ENCODE measurements around the gene MRM2.

MRM2 gene

DNA sequence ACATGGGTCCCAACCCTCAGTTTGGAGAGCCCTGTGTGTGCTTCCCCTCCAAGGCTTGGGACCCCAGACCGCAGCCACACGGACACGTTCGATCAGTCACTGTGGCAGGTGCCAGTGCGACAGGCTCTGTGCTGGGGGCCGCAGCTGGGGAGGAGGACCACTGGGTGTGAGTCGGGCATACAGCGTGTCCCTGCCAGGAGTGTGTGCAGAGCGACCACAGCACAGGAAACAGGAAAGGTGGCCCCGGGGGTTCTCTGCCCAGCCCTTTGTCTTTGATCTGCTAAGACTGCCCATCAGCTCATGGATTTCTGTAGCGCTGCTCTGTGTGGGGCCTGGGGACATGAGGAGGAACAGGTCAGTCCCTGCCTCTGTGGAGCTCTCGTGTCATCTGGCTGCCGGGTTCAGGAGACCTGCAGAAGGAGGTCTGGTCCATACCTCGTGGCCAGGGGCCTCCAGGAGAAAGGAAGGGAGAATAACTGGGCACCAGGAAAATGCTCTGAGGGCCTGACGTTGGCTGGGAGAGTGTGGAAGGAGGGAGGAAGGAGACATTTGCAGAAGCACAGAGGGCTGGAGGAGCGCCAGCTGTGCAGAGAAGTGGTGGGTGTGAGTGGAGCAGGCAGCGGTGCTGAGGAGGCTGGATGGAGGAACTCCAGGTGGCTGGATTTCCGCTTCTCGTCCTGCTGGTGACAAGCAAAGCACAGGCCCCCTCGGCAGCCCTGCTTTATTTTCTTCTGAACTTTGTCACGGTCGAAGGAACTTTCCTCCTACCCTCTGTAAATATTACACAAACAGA, 4.1 kb upstream of the MRM2 start:
- DNase-seq: no peak

DNA sequence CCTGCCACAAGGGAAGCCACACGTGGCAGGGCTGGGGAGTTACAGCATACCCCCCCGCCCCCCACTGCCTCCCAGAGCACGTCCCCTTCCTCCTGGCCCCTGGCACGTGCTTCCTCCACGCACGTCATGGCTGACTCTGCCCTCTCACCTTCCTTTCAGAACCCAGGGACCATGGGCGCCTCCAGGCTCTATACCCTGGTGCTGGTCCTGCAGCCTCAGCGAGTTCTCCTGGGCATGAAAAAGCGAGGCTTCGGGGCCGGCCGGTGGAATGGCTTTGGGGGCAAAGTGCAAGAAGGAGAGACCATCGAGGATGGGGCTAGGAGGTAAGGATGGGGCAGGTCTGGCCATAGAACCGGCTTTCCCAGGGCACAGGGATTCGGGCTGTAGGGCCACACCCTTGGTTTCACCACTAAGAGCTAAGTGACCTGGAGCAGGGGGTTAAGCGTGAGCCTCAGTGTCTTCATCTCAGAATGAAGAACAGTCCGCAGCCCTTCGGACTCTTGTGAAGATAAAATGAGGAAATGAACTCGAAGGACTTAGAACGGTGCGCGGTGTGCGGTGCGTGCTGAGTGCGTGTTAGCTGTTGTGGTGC, 2.5 kb upstream of the MRM2 start:
- no peak for DNase-seq

DNA sequence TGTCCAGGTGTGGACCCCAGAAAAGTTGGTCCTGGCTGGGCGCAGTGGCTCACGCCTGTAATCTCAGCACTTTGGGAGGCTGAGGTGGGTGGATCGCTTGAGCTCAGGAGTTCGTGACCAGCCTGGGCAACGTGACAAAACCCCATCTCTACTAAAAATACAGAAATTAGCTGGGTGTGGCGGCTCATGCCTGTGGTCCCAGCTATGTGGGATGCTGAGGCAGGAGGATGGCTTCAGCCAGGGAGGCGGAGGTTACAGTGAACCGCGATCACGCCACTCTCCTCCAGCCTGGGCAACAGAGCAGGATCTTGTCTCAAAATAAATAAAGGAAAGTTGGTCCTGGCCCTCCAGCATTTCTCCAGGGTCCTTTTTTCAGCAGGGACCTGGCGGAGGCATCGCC, 1.5 kb upstream of the MRM2 start:
- DNase-seq: no peak

DNA sequence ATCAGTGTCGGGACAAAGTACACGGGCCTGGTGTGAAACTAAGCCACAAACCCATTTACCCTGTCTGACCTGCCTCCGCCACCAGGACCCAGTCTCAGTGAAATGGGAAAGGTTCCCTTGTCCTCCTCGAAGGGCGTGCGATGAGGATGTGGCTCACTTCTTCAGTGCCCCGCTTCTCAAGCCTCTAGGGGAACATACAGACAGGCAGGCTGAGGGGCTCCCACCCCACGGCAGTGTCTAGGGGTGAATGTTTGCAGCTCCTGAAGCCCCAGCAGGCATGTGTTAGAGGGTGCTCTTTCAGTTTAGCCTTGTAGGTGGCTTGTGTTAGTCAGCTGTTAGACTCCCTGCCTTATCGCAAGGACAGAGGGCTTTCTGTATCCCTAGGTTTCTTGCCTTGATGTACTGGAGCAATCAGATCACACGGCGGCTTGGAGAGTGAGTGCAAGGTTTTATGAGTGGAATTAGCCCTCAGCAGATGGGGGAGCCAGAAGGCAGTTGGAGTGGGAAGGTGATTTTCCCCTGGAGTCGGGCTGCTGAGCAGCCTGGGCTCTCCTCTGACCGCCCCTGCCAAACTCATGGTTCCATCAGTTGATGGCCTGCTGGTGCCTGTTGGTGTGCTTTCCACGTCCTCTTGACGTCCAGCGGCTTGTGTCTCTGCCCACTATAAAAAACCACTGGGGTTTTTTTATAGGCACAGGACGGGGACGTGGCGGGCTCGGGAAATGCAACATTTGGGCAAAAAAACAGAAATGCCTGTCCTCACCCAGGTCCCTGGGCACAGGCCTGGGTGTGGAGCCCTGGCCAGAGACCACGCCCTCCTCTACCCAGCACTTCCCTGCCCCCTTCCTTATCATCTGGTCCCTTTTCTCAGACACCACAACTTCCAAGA, 780 bp upstream of the MRM2 start:
- DNase-seq: no peak

DNA sequence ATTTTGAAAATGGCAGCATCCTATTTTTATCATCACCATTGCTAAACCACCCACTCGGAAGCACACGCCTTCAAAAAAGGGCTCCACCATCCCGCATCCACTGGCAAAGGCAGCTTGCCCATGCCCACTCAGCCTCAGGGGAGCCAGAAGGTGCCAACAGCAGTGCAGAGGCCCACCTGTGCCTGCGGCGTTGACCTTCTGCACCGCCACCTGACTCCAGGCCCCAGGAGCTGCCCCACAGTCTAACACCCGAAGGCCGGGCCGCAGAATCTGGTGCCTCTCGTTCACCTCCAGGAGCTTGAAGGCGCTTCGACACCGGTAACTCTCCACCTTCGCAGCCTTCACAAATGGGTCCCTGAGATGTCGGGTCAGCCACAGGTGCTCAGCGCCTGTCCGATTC, 2.8 kb downstream of the MRM2 start:
- no peak for DNase-seq

DNA sequence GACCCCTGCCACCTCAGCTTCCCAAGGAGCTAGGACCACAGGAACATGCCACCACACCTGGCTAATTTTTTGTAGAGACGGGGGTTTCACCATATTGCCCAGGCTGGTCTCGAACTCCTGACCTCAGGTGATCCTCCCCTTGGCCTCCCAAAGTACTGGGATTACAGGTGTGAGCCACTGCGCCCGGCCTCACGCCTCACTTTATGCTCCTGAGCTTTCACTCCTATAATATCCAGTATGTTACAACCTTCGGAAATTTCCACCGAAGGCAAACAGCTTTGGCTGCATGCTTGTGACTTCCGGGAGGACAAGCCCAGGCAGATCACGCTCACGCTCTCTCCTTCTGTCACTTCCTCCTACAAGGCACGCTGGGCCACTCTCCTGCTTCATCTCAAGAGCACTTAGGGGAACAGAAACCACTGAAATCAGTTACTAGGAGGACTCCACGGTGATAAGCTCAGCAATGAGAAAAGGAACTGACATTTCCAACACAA, 4.8 kb downstream of the MRM2 start:
- no peak for DNase-seq

DNA sequence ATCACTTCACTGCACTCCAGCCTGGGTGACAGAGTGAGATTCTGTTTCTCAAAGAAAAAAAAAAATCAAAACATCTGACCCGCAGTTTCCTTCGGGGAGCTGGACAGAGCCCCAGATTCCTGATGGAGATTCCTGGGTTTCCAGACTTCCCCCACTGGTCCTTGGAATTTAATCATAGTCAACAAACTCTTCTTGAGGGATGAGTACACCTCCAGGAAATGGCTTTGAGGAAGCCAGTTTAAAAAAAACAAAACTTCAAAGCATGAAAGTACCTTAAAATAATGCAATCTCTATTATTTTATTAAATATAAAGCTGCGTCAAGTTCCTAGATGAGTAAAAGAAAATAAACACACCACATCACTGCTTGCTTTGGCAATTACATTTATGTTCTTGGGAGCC, 8.1 kb downstream of the MRM2 start:
- DNase-seq: no peak

DNA sequence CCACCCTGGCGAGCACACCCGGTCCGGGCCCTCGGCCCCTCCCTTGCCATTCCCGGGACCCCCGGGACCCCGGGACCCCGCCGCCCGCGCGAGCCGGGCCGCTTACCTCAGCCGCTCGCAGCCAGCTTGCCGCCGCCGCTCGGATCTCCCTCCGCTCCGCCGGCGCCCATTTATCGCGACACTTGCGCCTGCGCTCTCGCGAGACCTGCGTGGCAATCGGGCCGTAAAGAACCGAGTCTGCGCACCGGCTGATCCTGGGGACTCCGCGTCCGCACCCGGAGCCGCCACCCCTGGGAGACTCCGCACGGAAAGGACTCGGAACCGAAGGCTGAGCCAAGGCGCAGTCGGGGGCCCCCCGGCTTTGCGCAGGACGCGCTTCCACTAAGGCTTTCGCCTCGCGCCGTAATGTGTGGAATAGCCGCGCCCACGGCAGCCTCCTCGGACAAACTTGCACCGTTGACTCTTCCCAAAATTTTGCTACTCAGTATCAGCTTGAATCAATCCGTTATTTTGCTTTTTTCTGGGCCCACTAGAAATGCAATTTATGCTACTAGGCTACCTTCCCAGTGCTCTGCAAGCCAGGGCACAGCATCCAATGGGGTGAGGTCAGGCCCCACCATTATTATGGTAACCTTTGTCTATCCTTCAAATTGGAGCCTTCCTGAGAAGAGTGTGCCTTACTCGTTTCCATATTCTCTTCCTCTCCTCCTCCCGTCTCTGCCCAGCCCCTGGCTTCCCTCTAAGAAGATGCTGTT, 9.1 kb downstream of the MRM2 start, which contains the start of gene MAD1L1:
Gene MAD1L1, minus strand, starts transcription at position 180 of the 755 bp plus-strand sequence. CDS start 2,812 bp downstream, outside the sequence.
- peak; percentile 87 for DNase-seq

DNA sequence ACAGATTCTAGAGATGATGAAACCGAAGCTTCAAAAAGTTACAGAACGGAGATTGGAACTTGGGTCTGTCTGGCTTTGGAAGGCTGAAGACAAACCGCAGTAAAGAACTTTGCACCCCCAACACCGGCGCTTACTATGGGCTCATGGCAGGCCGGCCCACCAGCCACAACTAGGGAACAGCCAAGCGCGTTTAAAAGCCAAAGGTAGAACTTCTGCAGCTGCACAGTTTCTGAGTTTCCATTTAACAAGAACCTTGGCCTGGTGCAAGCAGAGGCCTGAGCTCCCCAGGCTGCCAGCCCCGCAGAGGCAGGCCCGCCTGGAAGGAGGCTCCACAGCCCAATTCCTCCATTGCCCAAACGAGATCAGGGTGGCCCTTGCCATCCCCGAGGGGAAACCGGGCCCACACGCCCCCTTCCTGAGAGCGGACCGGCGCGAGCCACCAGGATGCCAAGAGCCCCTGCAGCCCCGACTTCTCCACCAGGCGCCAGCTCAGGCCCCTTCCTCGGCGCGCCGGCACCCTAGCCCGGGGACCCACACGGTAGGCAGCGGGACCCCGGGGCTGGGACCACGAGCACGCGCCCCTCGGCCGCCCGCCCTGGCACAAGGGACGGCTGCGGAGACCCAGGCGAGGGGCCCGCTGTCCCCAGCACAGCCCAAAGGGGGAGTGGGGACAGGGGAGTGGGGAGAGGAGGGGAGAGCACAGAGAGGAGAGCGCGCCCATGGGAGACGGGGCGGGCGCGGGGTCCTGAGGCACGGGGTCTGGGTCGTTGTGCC, 9.8 kb downstream of the MRM2 start:
- no peak for DNase-seq

DNA sequence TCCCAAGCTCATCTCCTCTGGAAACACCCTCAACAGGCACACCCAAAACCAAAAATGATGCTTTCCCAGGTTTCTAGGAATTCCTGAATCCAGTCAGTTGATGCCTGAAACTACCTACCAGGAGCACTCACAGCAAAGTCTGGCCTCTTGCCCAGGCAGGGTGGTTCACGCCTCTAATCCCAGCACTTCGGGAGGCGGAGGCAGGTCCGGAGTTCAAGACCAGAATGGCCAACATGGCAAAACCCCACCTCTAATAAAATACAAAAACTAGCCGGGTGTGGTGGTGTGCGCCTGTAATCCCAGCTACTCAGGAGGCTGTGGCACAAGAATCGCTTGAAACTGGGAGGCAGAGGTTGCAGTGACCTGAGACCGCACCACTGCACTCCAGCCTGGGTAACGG, 11.1 kb downstream of the MRM2 start:
- DNase-seq: no peak

DNA sequence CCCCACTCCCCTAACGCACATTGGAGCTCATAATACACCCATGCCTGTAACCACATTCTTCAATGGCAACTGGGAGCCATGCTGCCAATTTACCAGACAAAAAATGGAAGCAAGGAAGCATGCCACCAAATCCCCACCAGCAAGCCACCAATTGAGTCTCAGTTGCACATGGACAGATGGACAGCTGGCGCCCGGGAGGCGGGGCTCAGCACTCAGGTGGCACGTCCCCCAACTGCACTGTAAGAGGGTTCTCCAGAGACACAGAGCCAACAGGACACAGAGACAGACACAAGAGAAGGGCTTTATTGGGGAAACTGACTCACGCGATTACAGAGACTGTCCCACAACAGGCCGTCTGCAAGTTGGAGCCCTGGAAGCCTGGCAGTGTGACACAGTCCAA, 11.8 kb downstream of the MRM2 start:
- no peak for DNase-seq

DNA sequence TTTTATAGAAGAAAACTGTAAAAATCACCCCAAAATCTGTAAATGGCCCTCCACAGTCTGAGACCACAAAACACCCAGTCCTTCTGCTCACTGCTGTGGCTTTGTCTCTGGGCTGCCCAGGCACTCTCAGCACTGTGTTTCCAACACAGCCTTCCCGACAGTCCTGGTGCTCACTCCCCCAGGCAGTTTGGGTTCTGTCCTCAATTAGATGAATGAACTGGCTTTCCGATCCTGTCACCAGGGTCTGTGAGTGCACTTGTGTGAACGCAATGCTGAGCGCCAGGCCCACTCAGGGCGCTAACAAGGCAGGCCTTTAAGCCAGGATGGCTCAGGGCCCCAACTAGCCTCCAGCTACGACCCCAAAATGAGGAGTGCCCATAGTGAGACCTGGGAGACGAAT, 12.5 kb downstream of the MRM2 start:
- DNase-seq: no peak

DNA sequence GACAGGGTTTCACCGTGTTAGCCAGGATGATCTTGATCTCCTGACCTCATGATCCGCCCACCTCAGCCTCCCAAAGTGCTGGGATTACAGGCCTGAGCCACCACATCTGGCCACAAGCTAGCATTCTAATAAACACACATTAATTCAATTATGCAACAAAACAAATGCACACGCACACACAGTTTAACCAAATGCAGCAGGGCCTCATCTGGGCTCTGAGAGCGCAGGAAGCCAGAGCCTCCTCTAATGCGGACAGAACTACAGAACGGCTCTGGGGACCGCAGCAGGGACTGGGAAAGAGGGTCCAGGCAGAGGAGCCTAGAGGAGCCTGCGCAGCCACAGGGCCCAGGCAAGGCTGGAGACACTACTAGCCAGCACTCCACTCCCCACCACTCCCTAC, 13.1 kb downstream of the MRM2 start:
- no peak for DNase-seq

DNA sequence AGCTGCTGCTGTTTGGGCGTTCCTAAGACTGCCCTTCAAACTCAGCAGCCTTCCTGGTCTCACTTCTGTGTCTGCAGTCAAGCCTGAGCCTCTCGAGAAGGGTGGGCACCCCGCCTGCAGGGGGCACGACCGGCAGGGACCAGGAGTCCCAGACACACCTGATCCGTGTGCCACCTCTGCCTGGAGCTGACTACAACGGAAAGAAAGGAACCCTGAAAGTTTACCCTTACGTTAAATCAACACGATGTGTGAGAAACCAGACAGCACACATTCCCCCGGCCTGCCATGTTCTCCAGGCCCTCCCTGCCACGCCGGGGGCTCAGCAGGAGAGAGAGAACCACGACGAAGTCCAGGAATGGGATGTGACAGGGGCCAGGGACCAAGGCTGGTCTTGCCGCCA, 14.3 kb downstream of the MRM2 start:
- DNase-seq: no peak

DNA sequence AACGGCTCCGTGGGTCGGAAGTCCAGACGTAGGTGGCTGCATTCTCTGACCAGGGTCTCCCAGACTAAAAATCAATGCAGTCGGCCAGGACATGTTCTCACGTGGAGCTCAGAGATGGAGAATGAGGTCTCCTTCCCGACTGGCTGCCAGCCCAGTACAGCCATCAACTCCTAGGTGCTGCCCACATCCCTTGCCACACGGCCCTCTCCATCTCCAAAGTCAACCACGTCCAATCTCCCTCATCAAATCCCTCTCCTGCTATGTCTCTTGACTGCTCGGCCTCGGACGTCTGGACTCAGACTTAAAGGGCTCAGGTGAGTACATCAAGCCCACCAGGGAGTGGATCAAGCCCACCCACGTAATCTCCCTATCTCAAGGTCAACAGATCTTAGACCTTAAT, 16.2 kb downstream of the MRM2 start:
- DNase-seq: no peak

DNA sequence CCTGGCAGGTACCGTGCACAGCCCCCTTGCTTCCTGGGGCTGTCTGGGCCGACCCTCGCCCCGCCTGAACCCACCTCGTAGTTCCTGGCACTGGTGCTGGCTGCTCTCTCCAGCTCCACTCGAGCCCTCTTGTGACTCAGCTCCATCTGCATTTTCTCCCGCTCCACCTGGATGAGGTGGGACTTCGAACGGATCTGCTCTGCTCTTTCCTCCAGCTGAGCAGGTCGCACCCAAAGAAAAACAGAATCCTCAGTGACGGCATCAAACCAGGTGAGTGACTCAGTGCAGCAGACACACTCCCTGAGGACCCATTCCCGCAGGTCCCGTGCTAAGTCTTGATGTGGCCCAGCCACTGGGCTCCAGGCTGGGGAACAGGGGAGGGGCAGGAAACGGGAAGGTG, 16.7 kb downstream of the MRM2 start:
- DNase-seq: no peak

DNA sequence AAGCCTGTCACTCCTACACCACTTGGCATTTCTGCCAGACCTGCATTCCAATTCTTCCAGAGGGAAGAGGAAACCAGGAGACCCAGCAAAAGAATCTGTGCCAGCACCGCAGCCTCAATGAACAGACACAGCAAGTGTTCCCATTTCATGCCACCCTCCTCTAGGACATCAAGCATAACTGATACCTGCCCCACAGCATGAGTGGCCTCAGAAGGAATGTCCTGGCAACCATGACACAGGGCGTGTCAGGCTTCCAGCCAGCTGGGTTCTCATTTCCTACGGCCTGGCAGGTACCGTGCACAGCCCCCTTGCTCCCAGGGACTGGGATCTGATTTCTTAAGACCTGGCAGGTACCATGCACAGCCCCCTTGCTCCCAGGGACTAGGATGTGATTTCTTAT, 17.1 kb downstream of the MRM2 start:
- no peak for DNase-seq

DNA sequence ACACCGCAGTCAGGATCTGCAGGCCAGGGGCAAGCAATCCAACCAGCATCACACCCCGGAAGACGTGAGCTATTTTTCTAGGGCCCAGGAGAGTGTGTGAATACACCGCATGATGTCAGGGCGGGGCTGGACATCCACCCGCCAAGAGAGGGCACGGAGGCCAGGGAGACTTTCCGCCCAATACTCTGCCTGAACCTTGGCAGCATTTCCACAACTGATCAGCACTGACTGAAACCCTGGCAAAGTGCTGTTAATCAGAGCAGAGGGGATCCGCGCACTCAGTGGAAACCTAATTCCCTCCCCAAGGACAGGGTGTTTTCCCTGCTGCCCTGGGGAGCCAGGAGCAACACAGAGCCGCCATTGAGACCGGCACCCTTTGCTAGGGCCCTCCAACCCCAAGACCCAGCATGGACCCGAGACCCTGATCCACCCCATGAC, 17.5 kb downstream of the MRM2 start:
- DNase-seq: no peak

DNA sequence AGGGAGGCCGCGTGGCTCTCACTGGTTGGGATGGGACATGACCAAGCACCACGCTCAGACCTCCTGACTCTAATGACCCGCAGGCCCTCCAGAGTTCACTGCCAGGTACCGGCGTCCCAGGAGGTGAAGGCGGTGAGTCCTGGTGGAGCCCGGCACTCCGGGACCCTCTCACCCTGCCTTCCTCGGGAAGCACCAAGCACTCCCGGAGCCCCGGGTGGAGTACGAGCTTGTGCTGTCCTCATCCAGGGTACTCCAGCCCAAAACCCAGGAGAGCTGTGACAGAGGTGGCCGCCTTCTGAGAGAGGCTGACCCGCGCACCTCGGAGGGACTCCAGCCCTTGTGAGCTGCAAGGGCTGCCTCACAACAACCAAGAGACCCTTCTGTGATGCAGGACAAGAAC, 18.7 kb downstream of the MRM2 start:
- DNase-seq: no peak

DNA sequence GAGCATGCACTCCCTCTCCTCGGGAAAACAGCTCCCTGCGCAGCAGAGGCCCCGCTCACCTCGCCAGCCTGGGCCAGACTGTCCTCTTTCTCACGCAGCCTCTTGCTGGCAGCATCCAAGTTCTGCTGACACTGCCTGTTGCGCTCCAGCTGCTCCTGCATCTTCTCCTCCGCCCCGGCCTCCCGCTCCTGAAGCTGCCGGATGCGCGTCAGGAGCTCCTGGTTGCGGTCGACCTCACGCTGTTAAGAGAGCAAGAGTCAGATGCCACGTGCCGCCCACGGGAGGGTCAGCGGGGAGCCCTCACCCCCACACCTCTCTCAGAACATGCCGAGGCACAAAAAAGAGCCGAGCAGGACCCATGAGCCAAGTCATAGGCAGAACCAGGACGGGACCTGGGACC, 19.5 kb downstream of the MRM2 start:
- DNase-seq: no peak

DNA sequence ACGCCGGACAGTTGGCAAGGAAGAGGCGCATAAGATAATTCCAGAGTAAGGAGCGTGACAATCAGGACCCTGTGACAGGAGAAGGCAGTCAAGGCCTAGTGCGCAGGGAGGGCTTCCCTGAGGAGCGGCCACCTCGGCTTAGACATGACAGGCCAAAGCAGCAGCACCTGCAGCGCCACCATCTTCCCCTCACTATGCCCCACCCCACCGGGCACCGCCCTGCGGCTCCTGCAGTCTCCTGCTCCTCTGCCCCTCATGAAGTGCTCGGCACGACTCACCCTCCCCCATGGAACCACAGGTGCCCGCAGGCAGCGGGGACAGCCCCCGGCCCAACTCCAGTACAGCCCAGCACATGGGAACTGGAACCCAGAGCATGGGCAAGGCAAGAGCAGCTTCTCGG, 21.1 kb downstream of the MRM2 start:
- DNase-seq: no peak

DNA sequence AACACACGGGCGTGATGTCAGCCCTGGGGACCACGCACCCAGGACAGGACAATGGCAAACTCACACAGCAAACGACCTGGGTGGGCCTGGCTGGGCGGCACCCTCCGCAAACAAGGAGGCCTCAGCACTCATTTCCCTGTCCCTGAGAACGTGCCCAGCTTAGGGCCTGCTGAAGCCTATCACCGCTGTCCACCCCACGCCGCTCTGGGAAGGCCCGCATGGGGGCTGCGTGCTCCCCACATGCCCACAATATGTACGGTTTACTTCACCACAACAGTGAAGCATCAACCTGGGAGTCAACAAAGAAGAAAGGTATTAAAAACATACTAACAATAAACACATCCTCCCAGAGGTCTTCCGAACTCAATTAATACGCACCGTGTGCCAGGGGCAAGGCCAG, 21.5 kb downstream of the MRM2 start:
- no peak for DNase-seq
